ENCODE measurements around the gene PRKCE. TPM values are rescaled to one million over a fixed set of nuclear protein-coding genes. Genes with fewer than 3 reads are reported as not detected.

PRKCE gene
- total RNA-seq, 1 experiment from 2014 or later: 14.0 TPM

DNA sequence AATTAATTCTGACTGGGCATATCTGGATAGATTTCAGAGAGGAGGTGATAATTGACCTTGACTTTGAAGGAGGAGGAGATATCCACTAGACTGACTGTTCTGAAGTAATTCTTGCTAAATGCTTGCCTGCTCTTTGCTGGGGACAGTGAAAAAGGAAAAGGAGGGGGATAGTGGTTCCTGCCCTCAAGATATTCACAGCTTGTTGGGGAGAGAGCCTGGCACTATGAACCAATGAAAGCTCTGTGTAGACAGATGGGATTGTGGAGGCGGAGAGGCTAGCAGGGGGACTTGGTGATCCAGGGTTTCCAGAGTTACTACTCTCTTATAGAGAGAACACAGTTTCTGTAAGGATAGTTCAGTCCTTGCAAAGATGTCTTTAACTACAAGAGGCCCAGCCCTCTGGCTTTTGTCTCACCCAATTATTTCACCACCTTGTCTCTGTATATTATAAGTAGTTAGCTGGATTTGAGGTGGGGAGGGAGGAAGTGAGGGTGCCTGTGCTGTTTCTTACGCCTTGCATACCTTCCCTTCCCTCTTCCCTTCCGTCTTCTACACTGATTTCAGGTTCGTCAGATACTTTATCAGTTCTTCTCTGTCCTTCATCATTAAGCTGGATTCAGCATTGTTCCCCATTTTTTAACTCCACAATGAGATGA is 190.4 kb downstream of the PRKCE start:
- no peak for ATAC-seq
- no peak overlapping the region for H3K4me3 ChIP-seq (ENCODE audit: low read depth in 2 of 2, low read length in 2 of 2)
- H3K36me3 ChIP-seq (ENCODE audit: control insufficient read depth, insufficient read depth, low read length): no peaks in the 10 kb centered on the region
- H3K4me1 ChIP-seq (ENCODE audit: control insufficient read depth, insufficient read depth, low read length): 0 out of 2 replicates have a peak, but pooled peaks cover 3% of the 10 kb centered on the region
- POLR2A ChIA-PET: no interaction called here
- H3K27ac ChIP-seq (ENCODE audit: low read length): no peak overlapping the region
- intact Hi-C loops (cut with micrococcal nuclease; ENCODE audit: unreplicated experiment): no loop called here
- no peak for DNase-seq (ENCODE audit: low read depth, low spot score)
- CTCF ChIA-PET: no interaction called here
- BruUV-seq (replicated peaks): no TSS peak
- H3K9me3 ChIP-seq (ENCODE audit: control insufficient read depth, insufficient read depth, low read depth, low read length): no peaks in the 10 kb centered on the region
- no peaks in the 10 kb centered on the region for H3K27me3 ChIP-seq (ENCODE audit: control insufficient read depth, insufficient read depth, low read length)
- TF ChIP-seq POLR2AphosphoS5 (IDR thresholded peaks at IDR 0.05; ENCODE audit: low read depth, low read length) (no peak), SIN3A (IDR thresholded peaks at IDR 0.05; ENCODE audit: borderline replicate concordance, insufficient read depth, low read depth, low read length) (no peak), TCF7L2 (IDR thresholded peaks at IDR 0.05; ENCODE audit: low read depth, low read length) (no peak)
- TF ChIP-seq, protein P1, sequence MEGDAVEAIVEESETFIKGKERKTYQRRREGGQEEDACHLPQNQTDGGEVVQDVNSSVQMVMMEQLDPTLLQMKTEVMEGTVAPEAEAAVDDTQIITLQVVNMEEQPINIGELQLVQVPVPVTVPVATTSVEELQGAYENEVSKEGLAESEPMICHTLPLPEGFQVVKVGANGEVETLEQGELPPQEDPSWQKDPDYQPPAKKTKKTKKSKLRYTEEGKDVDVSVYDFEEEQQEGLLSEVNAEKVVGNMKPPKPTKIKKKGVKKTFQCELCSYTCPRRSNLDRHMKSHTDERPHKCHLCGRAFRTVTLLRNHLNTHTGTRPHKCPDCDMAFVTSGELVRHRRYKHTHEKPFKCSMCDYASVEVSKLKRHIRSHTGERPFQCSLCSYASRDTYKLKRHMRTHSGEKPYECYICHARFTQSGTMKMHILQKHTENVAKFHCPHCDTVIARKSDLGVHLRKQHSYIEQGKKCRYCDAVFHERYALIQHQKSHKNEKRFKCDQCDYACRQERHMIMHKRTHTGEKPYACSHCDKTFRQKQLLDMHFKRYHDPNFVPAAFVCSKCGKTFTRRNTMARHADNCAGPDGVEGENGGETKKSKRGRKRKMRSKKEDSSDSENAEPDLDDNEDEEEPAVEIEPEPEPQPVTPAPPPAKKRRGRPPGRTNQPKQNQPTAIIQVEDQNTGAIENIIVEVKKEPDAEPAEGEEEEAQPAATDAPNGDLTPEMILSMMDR (IDR thresholded peaks at IDR 0.05): no peak
- TF ChIP-seq, protein P2, sequence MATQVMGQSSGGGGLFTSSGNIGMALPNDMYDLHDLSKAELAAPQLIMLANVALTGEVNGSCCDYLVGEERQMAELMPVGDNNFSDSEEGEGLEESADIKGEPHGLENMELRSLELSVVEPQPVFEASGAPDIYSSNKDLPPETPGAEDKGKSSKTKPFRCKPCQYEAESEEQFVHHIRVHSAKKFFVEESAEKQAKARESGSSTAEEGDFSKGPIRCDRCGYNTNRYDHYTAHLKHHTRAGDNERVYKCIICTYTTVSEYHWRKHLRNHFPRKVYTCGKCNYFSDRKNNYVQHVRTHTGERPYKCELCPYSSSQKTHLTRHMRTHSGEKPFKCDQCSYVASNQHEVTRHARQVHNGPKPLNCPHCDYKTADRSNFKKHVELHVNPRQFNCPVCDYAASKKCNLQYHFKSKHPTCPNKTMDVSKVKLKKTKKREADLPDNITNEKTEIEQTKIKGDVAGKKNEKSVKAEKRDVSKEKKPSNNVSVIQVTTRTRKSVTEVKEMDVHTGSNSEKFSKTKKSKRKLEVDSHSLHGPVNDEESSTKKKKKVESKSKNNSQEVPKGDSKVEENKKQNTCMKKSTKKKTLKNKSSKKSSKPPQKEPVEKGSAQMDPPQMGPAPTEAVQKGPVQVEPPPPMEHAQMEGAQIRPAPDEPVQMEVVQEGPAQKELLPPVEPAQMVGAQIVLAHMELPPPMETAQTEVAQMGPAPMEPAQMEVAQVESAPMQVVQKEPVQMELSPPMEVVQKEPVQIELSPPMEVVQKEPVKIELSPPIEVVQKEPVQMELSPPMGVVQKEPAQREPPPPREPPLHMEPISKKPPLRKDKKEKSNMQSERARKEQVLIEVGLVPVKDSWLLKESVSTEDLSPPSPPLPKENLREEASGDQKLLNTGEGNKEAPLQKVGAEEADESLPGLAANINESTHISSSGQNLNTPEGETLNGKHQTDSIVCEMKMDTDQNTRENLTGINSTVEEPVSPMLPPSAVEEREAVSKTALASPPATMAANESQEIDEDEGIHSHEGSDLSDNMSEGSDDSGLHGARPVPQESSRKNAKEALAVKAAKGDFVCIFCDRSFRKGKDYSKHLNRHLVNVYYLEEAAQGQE (IDR thresholded peaks at IDR 0.05; ENCODE audit: insufficient read depth in 1 of 2, low read depth in 2 of 2, low read length in 1 of 2): no peak
- in situ Hi-C loops (cut with HindIII; ENCODE audit: low pct_unique_long_range_greater_than_20kb, low sequenced_read_pairs): no loop called here

DNA sequence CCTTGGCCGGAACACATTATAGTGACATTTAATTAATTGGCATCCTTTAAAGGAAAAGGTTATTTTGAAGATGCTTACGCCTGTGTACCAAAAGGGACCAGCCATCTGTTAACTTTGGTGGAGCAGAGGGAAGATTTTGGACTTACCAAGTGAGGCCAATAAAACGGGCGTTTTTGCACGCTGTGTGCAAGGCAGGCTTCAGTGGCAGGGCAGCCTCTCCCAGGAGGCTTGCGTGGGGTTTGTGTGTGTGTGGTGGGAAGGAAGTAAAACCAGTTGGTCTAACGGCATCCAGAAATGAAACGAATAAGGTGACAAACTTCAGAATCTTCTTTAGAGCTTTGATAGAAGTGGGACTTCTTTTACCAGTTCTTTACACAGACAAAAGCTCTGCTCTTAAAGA is 191.7 kb downstream of the PRKCE start:
- Histone ChIP-seq H3K36me3 (ENCODE audit: control insufficient read depth, insufficient read depth, low read length) (no peaks in the 10 kb centered on the region), H3K4me3 (ENCODE audit: low read depth in 2 of 2, low read length in 2 of 2) (no peak overlapping the region), H3K4me1 (ENCODE audit: control insufficient read depth, insufficient read depth, low read length) (0 out of 2 replicates have a peak, but pooled peaks cover 3% of the 10 kb centered on the region), H3K9me3 (ENCODE audit: control insufficient read depth, insufficient read depth, low read depth, low read length) (no peaks in the 10 kb centered on the region), H3K27ac (ENCODE audit: low read length) (no peak overlapping the region), H3K27me3 (ENCODE audit: control insufficient read depth, insufficient read depth, low read length) (no peaks in the 10 kb centered on the region)
- TF ChIP-seq TCF7L2 (IDR thresholded peaks at IDR 0.05; ENCODE audit: low read depth, low read length) (no peak), POLR2AphosphoS5 (IDR thresholded peaks at IDR 0.05; ENCODE audit: low read depth, low read length) (no peak), SIN3A (IDR thresholded peaks at IDR 0.05; ENCODE audit: borderline replicate concordance, insufficient read depth, low read depth, low read length) (no peak)
- TF ChIP-seq, protein P2 (IDR thresholded peaks at IDR 0.05; ENCODE audit: insufficient read depth in 1 of 2, low read depth in 2 of 2, low read length in 1 of 2): no peak
- TF ChIP-seq, protein P1 (IDR thresholded peaks at IDR 0.05): no peak
- ChIA-PET CTCF (no interaction called here), POLR2A (no interaction called here)
- in situ Hi-C loops (cut with HindIII; ENCODE audit: low pct_unique_long_range_greater_than_20kb, low sequenced_read_pairs): no loop called here
- DNase-seq (ENCODE audit: low read depth, low spot score): no peak
- BruUV-seq (replicated peaks): no TSS peak
- intact Hi-C loops (cut with micrococcal nuclease; ENCODE audit: unreplicated experiment): no loop called here
- ATAC-seq: no peak
